HEK293 (cell line): ENCODE measurements around the gene KIF12.

Experiments used
- BCL11A ChIP-seq: fragments of 450-650 bp; formaldehyde crosslinking; IDR thresholded peaks from 2 replicates; pipeline ENCODE4 v1.5.1; 2016; ENCODE audit warnings: low read depth, missing biosample characterization, missing genetic modification characterization
- GLIS1 ChIP-seq: fragments of 450-650 bp; formaldehyde crosslinking; IDR thresholded peaks from 2 replicates; pipeline ENCODE4 v1.5.1; 2016; ENCODE audit warnings: missing biosample characterization, missing genetic modification characterization
- MEIS1 ChIP-seq: sonication (generic); formaldehyde crosslinking; IDR thresholded peaks from 2 replicates; pipeline ENCODE4 v1.8.1; 2022; ENCODE audit warnings: missing genetic modification reagents, mild to moderate bottlenecking, borderline replicate concordance
- SP2 ChIP-seq: fragments of 450-650 bp; formaldehyde crosslinking; IDR thresholded peaks from 2 replicates; pipeline ENCODE4 v1.5.1; 2016; ENCODE audit warnings: missing biosample characterization, missing genetic modification characterization
- YY1 ChIP-seq: fragments of 450-650 bp; formaldehyde crosslinking; IDR thresholded peaks from 2 replicates; pipeline ENCODE4 v1.5.1; 2018; ENCODE audit warnings: missing biosample characterization, missing genetic modification characterization
- ZEB2 ChIP-seq: fragments of 450-650 bp; formaldehyde crosslinking; IDR thresholded peaks from 2 replicates; pipeline ENCODE4 v1.5.1; 2016; ENCODE audit warnings: missing biosample characterization, missing genetic modification characterization
- ZNF175 ChIP-seq: fragments of 450-650 bp; formaldehyde crosslinking; IDR thresholded peaks from 2 replicates; pipeline ENCODE4 v1.5.1; 2016; ENCODE audit warnings: missing biosample characterization, missing genetic modification characterization
- ZNF248 ChIP-seq: fragments of 450-650 bp; formaldehyde crosslinking; IDR thresholded peaks from 2 replicates; pipeline ENCODE4 v1.5.1; 2017; ENCODE audit warnings: missing biosample characterization, missing genetic modification characterization
- ZNF274 ChIP-seq, 2 experiments: fragments of 200-500 bp in 1 of 2; fragments of 450-650 bp in 1 of 2; sonication (Bioruptor generic) in 1 of 2; formaldehyde crosslinking in 1 of 2; IDR thresholded peaks; 2 replicates each; pipeline versions ENCODE4 v1.5.1 to v1.6.1; 2014 to 2016; ENCODE audit warnings: borderline replicate concordance in 1 of 2, inconsistent platforms in 1 of 2, low read length in 1 of 2, missing biosample characterization in 1 of 2, missing genetic modification characterization in 1 of 2
- ZNF791 ChIP-seq: fragments of 450-650 bp; formaldehyde crosslinking; IDR thresholded peaks from 2 replicates; pipeline ENCODE4 v1.5.1; 2016; ENCODE audit warnings: missing biosample characterization, missing genetic modification characterization
- ZNF843 ChIP-seq: fragments of 450-650 bp; formaldehyde crosslinking; IDR thresholded peaks from 2 replicates; pipeline ENCODE4 v1.5.1; 2016; ENCODE audit warnings: missing biosample characterization, missing genetic modification characterization
- ZSCAN16 ChIP-seq: fragments of 450-650 bp; formaldehyde crosslinking; IDR thresholded peaks from 2 replicates; pipeline ENCODE4 v1.5.1; 2016; ENCODE audit warnings: missing biosample characterization, missing genetic modification characterization
- TF ChIP-seq, protein P1 (sequence below): fragments of 450-650 bp; formaldehyde crosslinking; IDR thresholded peaks from 2 replicates; pipeline ENCODE4 v1.5.1; 2016; ENCODE audit warnings: missing biosample characterization, missing genetic modification characterization
- TF ChIP-seq, protein P2 (sequence below): fragments of 450-650 bp; formaldehyde crosslinking; IDR thresholded peaks from 2 replicates; pipeline ENCODE4; 2016; ENCODE audit warnings: missing biosample characterization, missing genetic modification characterization

DNA sequence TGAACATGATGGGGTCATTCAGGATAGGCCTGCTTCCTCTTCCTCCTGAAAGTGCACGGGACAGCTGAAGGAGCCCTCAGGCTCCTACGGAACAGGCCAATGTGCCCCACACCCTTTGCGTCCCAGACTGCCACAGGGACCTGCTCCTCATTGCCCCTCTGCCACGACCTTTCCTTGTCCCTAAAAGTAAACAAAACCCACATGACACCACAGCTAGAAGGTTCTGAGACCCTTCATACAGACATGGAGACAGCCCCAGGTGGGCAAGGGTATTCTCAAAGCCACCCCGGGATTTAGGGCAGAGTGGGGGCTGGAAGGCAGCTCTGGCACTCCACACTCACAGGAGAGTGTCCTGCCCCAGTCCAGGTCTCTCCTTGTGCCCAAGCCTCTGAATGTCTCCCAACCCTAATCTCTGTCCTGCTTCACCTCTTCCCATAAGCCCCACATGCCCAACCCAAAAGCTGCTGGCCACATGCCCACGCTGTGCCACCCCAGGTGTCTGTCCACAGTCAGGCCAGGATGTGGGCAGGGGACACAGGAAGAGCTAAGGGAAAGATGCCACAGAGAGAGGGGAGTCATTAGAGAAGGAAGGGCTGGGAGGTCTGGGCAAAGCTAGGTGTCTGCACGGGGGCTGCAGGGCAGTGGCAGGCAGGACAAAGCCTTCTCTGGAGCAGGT lies 21.8 kb downstream of the KIF12 start:
- TF ChIP-seq ZNF175 (tag by site-specific recombination) = no peak
- TF ChIP-seq SP2 (tag by site-specific recombination) = no peak
- no peak for TF ChIP-seq MEIS1
- TF ChIP-seq GLIS1 (tag by site-specific recombination) = no peak
- no peak for TF ChIP-seq ZSCAN16
- no peak for TF ChIP-seq ZNF274 (IDR thresholded peaks at IDR 0.05; ENCODE audit: low read length)
- TF ChIP-seq ZNF274 (tag by site-specific recombination; IDR thresholded peaks at IDR 0.05; ENCODE audit: borderline replicate concordance) = no peak
- TF ChIP-seq, protein P1, sequence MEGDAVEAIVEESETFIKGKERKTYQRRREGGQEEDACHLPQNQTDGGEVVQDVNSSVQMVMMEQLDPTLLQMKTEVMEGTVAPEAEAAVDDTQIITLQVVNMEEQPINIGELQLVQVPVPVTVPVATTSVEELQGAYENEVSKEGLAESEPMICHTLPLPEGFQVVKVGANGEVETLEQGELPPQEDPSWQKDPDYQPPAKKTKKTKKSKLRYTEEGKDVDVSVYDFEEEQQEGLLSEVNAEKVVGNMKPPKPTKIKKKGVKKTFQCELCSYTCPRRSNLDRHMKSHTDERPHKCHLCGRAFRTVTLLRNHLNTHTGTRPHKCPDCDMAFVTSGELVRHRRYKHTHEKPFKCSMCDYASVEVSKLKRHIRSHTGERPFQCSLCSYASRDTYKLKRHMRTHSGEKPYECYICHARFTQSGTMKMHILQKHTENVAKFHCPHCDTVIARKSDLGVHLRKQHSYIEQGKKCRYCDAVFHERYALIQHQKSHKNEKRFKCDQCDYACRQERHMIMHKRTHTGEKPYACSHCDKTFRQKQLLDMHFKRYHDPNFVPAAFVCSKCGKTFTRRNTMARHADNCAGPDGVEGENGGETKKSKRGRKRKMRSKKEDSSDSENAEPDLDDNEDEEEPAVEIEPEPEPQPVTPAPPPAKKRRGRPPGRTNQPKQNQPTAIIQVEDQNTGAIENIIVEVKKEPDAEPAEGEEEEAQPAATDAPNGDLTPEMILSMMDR (tag by site-specific recombination) = no peak
- TF ChIP-seq ZNF248 (tag by site-specific recombination) = no peak
- no peak for TF ChIP-seq ZNF791
- TF ChIP-seq, protein P2, sequence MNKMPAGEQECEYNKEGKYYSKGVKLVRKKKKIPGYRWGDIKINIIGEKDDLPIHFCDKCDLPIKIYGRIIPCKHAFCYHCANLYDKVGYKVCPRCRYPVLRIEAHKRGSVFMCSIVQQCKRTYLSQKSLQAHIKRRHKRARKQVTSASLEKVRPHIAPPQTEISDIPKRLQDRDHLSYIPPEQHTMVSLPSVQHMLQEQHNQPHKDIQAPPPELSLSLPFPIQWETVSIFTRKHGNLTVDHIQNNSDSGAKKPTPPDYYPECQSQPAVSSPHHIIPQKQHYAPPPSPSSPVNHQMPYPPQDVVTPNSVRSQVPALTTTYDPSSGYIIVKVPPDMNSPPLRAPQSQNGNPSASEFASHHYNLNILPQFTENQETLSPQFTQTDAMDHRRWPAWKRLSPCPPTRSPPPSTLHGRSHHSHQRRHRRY (tag by site-specific recombination) = no peak
- TF ChIP-seq ZEB2 (tag by site-specific recombination) = no peak
- TF ChIP-seq ZNF843 (tag by site-specific recombination) = no peak
- TF ChIP-seq BCL11A = no peak
- no peak for TF ChIP-seq YY1 (tag by site-specific recombination)
